Neural cell (in vitro differentiated cells): ENCODE data around the gene EDRF1. TPM values are rescaled to one million over a fixed set of nuclear protein-coding genes. Genes with fewer than 3 reads are reported as not detected.

ENCODE experiments used
- H2AFZ ChIP-seq: fragments of 200-600, 300-800 bp; sonication (generic), shearing (Covaris generic); 2 replicates; pipeline ENCODE4 v1.6.0; 2014; ENCODE audit warnings: low read depth, mild to moderate bottlenecking, antibody characterized with exemption, low read length, moderate library complexity
- H3F3A ChIP-seq: fragments of 200-600 bp; shearing (Covaris generic); 2 replicates; pipeline ENCODE4 v1.6.1; 2016; ENCODE audit warnings: mild to moderate bottlenecking, moderate library complexity, mixed read lengths, antibody characterized with exemption, low read length; ENCODE audit not compliant: insufficient read depth, poor library complexity, severe bottlenecking
- H3K27ac ChIP-seq: fragments of 200-600, 300-800 bp; sonication (generic), shearing (Covaris generic); 2 replicates; pipeline ENCODE4 v1.5.1; 2014; ENCODE audit warnings: mild to moderate bottlenecking, low read length, moderate library complexity
- H3K27me3 ChIP-seq: fragments of 300-800, 200-600 bp; sonication (generic), shearing (Covaris generic); 2 replicates; pipeline ENCODE4 v1.6.0; 2014; ENCODE audit warnings: mild to moderate bottlenecking, low read depth, low read length, moderate library complexity; ENCODE audit not compliant: insufficient read depth
- H3K36me3 ChIP-seq: fragments of 300-800, 200-600 bp; sonication (generic), shearing (Covaris generic); 2 replicates; pipeline ENCODE4 v1.5.1; 2014; ENCODE audit warnings: mild to moderate bottlenecking, antibody characterized with exemption, low read length, moderate library complexity; ENCODE audit not compliant: insufficient read depth
- H3K4me2 ChIP-seq: fragments of 300-800, 200-600 bp; sonication (generic), shearing (Covaris generic); 2 replicates; pipeline ENCODE4 v1.6.0; 2014; ENCODE audit warnings: mild to moderate bottlenecking, low read length
- H3K4me3 ChIP-seq: fragments of 300-800, 200-600 bp; sonication (generic), shearing (Covaris generic); 2 replicates; pipeline ENCODE4 v1.5.1; 2014; ENCODE audit warnings: mild to moderate bottlenecking, low read length, moderate library complexity
- H3K79me2 ChIP-seq: fragments of 200-600 bp; shearing (Covaris generic); replicated peaks from 2 replicates; pipeline ENCODE4 v1.6.0; 2014; ENCODE audit warnings: mild to moderate bottlenecking, low read length, moderate library complexity; ENCODE audit not compliant: insufficient read depth
- H3K9ac ChIP-seq: fragments of 300-800, 200-600 bp; sonication (generic), shearing (Covaris generic); 2 replicates; pipeline ENCODE4 v1.6.1; 2016; ENCODE audit warnings: mild to moderate bottlenecking, low read length, mixed read lengths
- H3K9me2 ChIP-seq: fragments of 200-600 bp; shearing (Covaris generic); 2 replicates; pipeline ENCODE4 v1.6.1; 2016; ENCODE audit warnings: mild to moderate bottlenecking, low read length, mixed read lengths; ENCODE audit not compliant: insufficient read depth
- H3K9me3 ChIP-seq: fragments of 200-600, 300-800 bp; sonication (generic), shearing (Covaris generic); 2 replicates; pipeline ENCODE4 v1.6.1; 2016; ENCODE audit warnings: mild to moderate bottlenecking, mixed run types, low read length, moderate library complexity, mixed read lengths
- H4K20me1 ChIP-seq: fragments of 200-600 bp; shearing (Covaris generic); 2 replicates; pipeline ENCODE4 v1.6.1; 2016; ENCODE audit warnings: mild to moderate bottlenecking, mixed run types; ENCODE audit not compliant: insufficient read depth
- CTCF ChIP-seq: fragments of 450-650 bp; IDR thresholded peaks from 2 replicates; pipeline ENCODE4 v1.5.1; 2014; ENCODE audit warnings: antibody characterized with exemption, mild to moderate bottlenecking, moderate library complexity; ENCODE audit not compliant: poor library complexity, severe bottlenecking
- EP300 ChIP-seq: fragments of 450-650 bp; conservative IDR thresholded peaks from 2 replicates; pipeline ENCODE4 v1.6.1; 2014; ENCODE audit warnings: antibody characterized with exemption, mild to moderate bottlenecking, moderate library complexity; ENCODE audit not compliant: poor library complexity, severe bottlenecking
- EZH2 ChIP-seq: fragments of 200-600, 300-800 bp; shearing (Covaris generic), sonication (generic); IDR thresholded peaks from 2 replicates; pipeline ENCODE4 v1.6.1; 2014; ENCODE audit warnings: antibody characterized with exemption, low read length, borderline replicate concordance, mild to moderate bottlenecking; ENCODE audit not compliant: insufficient read depth, poor library complexity, severe bottlenecking
- MXI1 ChIP-seq: fragments of 450-650 bp; conservative IDR thresholded peaks from 2 replicates; pipeline ENCODE4 v1.6.1; 2014; ENCODE audit warnings: antibody characterized with exemption, mild to moderate bottlenecking; ENCODE audit not compliant: poor library complexity, severe bottlenecking
- POLR2AphosphoS5 ChIP-seq: IDR thresholded peaks from 2 replicates; pipeline ENCODE4 v1.6.1; 2012
- RAD21 ChIP-seq: fragments of 450-650 bp; conservative IDR thresholded peaks from 2 replicates; pipeline ENCODE4 v1.6.1; 2014; ENCODE audit warnings: antibody characterized with exemption, mild to moderate bottlenecking, moderate library complexity
- REST ChIP-seq: IDR thresholded peaks from 2 replicates; pipeline ENCODE4 v1.6.1; 2012; ENCODE audit warnings: borderline replicate concordance
- SMC3 ChIP-seq: fragments of 450-650 bp; conservative IDR thresholded peaks from 2 replicates; pipeline ENCODE4 v1.6.1; 2014; ENCODE audit warnings: antibody characterized with exemption, mild to moderate bottlenecking, moderate library complexity; ENCODE audit not compliant: poor library complexity
- TAF1 ChIP-seq: IDR thresholded peaks from 2 replicates; pipeline ENCODE4 v1.6.1; 2012; ENCODE audit warnings: low read depth
- polyA plus RNA-seq: library from polyadenylated mRNA; depleted of rRNA; stranded (reverse); fragments of >200 nt; gene quantifications from 2 replicates; pipeline ENCODE4 v1.2.3, GENCODE V29; 2014

The EDRF1 gene
- polyA plus RNA-seq, 1 donor from 2014 or later, result 54.1 TPM

- no peaks in the 10 kb centered on the region for H3K79me2 ChIP-seq
- H3K9me3 ChIP-seq, result no peaks in the 10 kb centered on the region
- TF ChIP-seq SMC3 (no peak), MXI1 (no peak), EP300 (no peak), TAF1 (no peak), CTCF (no peak), RAD21 (no peak), REST (no peak), POLR2AphosphoS5 (no peak), EZH2 (no peak)
- H3K9me2 ChIP-seq, result no peaks in the 10 kb centered on the region
- H3K27me3 ChIP-seq, result no peaks in the 10 kb centered on the region
- H4K20me1 ChIP-seq, result no peaks in the 10 kb centered on the region
- H3K9ac ChIP-seq, result no peak overlapping the region
- no peak overlapping the region for H3K4me2 ChIP-seq
- H3F3A ChIP-seq, result no peaks in the 10 kb centered on the region
- H3K27ac ChIP-seq, result no peak overlapping the region
- no peak overlapping the region for H3K4me3 ChIP-seq
- no peaks in the 10 kb centered on the region for H3K36me3 ChIP-seq
- H2AFZ ChIP-seq, result no peak overlapping the region
Observed at GRCh38 chr10:125687507-125688185, 31.9 kb upstream of the EDRF1 start.

- no peaks in the 10 kb centered on the region for H3K27me3 ChIP-seq
- H3K79me2 ChIP-seq, result no peaks in the 10 kb centered on the region
- no peak overlapping the region for H3K4me2 ChIP-seq
- no peak overlapping the region for H3K27ac ChIP-seq
- no peaks in the 10 kb centered on the region for H4K20me1 ChIP-seq
- no peaks in the 10 kb centered on the region for H3K36me3 ChIP-seq
- no peak overlapping the region for H2AFZ ChIP-seq
- H3K9ac ChIP-seq, result no peak overlapping the region
- no peaks in the 10 kb centered on the region for H3K9me3 ChIP-seq
- no peak for TF ChIP-seq EP300
- no peak for TF ChIP-seq EZH2
- no peak for TF ChIP-seq SMC3
- no peak for TF ChIP-seq MXI1
- TF ChIP-seq REST, result no peak
- no peak for TF ChIP-seq CTCF
- no peak for TF ChIP-seq TAF1
- no peak for TF ChIP-seq RAD21
- TF ChIP-seq POLR2AphosphoS5, result no peak
- H3K9me2 ChIP-seq, result no peaks in the 10 kb centered on the region
- H3K4me3 ChIP-seq, result no peak overlapping the region
- no peaks in the 10 kb centered on the region for H3F3A ChIP-seq
Observed at GRCh38 chr10:125689955-125690569, 29.4 kb upstream of the EDRF1 start.
